GM18520 (cell line): ENCODE results near the gene POLR2I.
A peak's percentile ranks its signal among the peaks of the same experiment; 100 is the strongest.

Experiments
- ATAC-seq: cut with Tn5 transposase; IDR thresholded peaks from one replicate; pipeline ENCODE4 v1.9.1; 2021; ENCODE audit not compliant: unreplicated experiment

POLR2I gene

GRCh38 chr19:36114721-36115452, at the start of gene POLR2I:
TSS of gene POLR2I (minus strand) at chr19:36114875. CDS start at chr19:36114856, 19 bp downstream.
- peak; percentile 84 for ATAC-seq

- ATAC-seq = no peak
These were observed 49.1 kb upstream of the POLR2I start for GRCh38 chr19:36163813-36164212.

GRCh38 chr19:36160821-36161596, 46.3 kb upstream of the POLR2I start:
- no peak for ATAC-seq

GRCh38 chr19:36153126-36153525, 38.5 kb upstream of the POLR2I start:
- no peak for ATAC-seq

GRCh38 chr19:36152352-36153091, 37.8 kb upstream of the POLR2I start, which contains the start of gene COX7A1:
TSS of gene COX7A1 (minus strand) at chr19:36152447. CDS start at chr19:36152407, 40 bp downstream.
- ATAC-seq = no peak

- no peak for ATAC-seq
These were observed 37.3 kb upstream of the POLR2I start for GRCh38 chr19:36152019-36152351.

- no peak for ATAC-seq
These were observed 36.7 kb upstream of the POLR2I start for GRCh38 chr19:36151144-36152018.

- ATAC-seq = no peak
These were observed 35.9 kb upstream of the POLR2I start for GRCh38 chr19:36150586-36150985.

- no peak for ATAC-seq
These were observed 35.2 kb upstream of the POLR2I start for GRCh38 chr19:36149673-36150406.

GRCh38 chr19:36144624-36145023, 29.9 kb upstream of the POLR2I start:
- ATAC-seq = no peak

- ATAC-seq = no peak
These were observed 27.8 kb upstream of the POLR2I start for GRCh38 chr19:36142496-36142895.

GRCh38 chr19:36142046-36142445, 27.4 kb upstream of the POLR2I start:
- ATAC-seq = no peak

- ATAC-seq = no peak
These were observed 26.6 kb upstream of the POLR2I start for GRCh38 chr19:36141039-36141927.

GRCh38 chr19:36140304-36141038, 25.8 kb upstream of the POLR2I start:
- no peak for ATAC-seq

- peak; percentile 77 for ATAC-seq
These were observed 25.0 kb upstream of the POLR2I start, which contains the start of gene CAPNS1 for GRCh38 chr19:36139473-36140303. TSS of gene CAPNS1 (plus strand) at chr19:36140066. CDS start at chr19:36141012, 946 bp downstream.

GRCh38 chr19:36139120-36139472, 24.4 kb upstream of the POLR2I start:
- ATAC-seq = no peak

- ATAC-seq = no peak
These were observed 22.4 kb upstream of the POLR2I start for GRCh38 chr19:36136964-36137686.
